ENCODE data around the gene COPS2. TPM values are rescaled to one million over a fixed set of nuclear protein-coding genes. Genes with fewer than 3 reads are reported as not detected.

COPS2 gene
- polyA plus RNA-seq, 1 donor (not counting 4 experiments of a cell fraction or from before 2014, with no cell fraction given) = 114 TPM

DNA sequence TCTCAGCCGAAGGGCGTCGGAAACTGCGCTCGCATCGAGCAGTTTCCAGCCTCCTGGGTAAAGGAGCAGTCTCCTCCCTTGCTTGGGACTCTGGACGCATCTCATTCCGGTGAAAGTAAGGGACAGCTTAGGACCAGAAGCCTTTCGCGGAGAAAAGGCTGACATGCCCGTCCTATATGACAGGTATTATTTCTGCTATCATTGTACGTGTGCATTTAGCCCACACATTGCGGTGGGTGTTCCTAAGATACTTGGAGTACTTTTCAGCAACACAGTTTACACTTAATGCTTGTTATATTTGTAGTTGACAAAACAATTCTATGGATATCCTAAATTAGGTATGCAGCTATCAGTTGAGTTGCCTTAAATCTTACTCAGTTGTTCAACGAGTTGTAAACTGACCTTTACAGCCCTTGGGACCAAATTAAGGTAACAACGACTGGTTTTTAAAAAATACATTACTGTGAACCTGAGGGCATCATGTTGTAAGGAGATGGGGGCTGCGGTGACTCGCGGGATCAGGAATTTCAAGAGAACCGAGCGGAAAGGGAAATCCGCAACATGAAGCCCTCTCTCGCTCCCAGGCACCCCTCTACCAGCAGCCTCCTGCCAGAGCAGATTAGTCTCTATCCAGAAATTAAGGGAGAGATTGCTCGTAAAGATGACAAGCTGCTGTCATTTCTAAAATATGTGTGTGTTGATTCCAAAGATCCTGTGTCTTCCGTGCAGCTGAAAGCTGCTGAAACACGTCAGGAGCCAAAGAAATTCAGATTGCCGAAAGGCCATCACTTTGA is 632 bp upstream of the COPS2 start:
- no peaks in the 10 kb centered on the region for H3K27me3 ChIP-seq (ENCODE audit: control insufficient read depth, extremely low read depth, insufficient read depth, low read length)
- no peaks in the 10 kb centered on the region for H3K9me3 ChIP-seq (ENCODE audit: control insufficient read depth, low read depth, low read length)
- no peak for TF ChIP-seq EZH2 (IDR thresholded peaks at IDR 0.05; ENCODE audit: low read length)
- TF ChIP-seq, protein P1, sequence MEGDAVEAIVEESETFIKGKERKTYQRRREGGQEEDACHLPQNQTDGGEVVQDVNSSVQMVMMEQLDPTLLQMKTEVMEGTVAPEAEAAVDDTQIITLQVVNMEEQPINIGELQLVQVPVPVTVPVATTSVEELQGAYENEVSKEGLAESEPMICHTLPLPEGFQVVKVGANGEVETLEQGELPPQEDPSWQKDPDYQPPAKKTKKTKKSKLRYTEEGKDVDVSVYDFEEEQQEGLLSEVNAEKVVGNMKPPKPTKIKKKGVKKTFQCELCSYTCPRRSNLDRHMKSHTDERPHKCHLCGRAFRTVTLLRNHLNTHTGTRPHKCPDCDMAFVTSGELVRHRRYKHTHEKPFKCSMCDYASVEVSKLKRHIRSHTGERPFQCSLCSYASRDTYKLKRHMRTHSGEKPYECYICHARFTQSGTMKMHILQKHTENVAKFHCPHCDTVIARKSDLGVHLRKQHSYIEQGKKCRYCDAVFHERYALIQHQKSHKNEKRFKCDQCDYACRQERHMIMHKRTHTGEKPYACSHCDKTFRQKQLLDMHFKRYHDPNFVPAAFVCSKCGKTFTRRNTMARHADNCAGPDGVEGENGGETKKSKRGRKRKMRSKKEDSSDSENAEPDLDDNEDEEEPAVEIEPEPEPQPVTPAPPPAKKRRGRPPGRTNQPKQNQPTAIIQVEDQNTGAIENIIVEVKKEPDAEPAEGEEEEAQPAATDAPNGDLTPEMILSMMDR (optimal IDR thresholded peaks at IDR 0.05 in 1 of 3, IDR thresholded peaks at IDR 0.05 in 1 of 3, conservative IDR thresholded peaks at IDR 0.05 in 1 of 3; ENCODE audit: extremely low read depth in 1 of 3, insufficient read depth in 2 of 3, low read length in 3 of 3) = no peak
- peak overlapping the region; percentile 96 for H3K9ac ChIP-seq (ENCODE audit: control insufficient read depth, extremely low read depth, insufficient read depth, low read length)
- peak overlapping the region; percentile 86 to 96 (median 93) for H3K4me3 ChIP-seq (ENCODE audit: control insufficient read depth in 2 of 3, extremely low read depth in 1 of 3, insufficient read depth in 2 of 3, low read depth in 1 of 3, low read length in 3 of 3)
- H3K36me3 ChIP-seq (ENCODE audit: control insufficient read depth in 2 of 2, extremely low read depth in 1 of 2, insufficient read depth in 2 of 2, low read length in 2 of 2) = no peaks in the 10 kb centered on the region
- H3K9me1 ChIP-seq (ENCODE audit: control insufficient read depth, extremely low read depth, insufficient read depth, low read length) = no peaks in the 10 kb centered on the region
- peak overlapping the region; percentile 83 for H3K4me2 ChIP-seq (ENCODE audit: control insufficient read depth, extremely low read depth, insufficient read depth, low read depth, low read length)
- no peak for FAIRE-seq
- H4K20me1 ChIP-seq (ENCODE audit: control insufficient read depth, extremely low read depth, insufficient read depth, low read length) = peaks cover 8% of the 10 kb centered on the region
- H3K4me1 ChIP-seq (ENCODE audit: control insufficient read depth, extremely low read depth, insufficient read depth, low read length) = peaks cover 11% of the 10 kb centered on the region
- dilution Hi-C loops (cut with MboI; ENCODE audit: extremely low pct_ligation_motif_present, low sequenced_read_pairs) = no loop called here
- peaks cover 60% of the 10 kb centered on the region for H3K79me2 ChIP-seq (ENCODE audit: control insufficient read depth, insufficient read depth, low read length)
- DNase-seq (ENCODE audit: low read depth, low spot score) = no peak
- peak overlapping the region; percentile 98 for H3K27ac ChIP-seq (ENCODE audit: control insufficient read depth, insufficient read depth, low read length)
- H2AFZ ChIP-seq (ENCODE audit: control insufficient read depth, low read length) = peak overlapping the region; percentile 100

DNA sequence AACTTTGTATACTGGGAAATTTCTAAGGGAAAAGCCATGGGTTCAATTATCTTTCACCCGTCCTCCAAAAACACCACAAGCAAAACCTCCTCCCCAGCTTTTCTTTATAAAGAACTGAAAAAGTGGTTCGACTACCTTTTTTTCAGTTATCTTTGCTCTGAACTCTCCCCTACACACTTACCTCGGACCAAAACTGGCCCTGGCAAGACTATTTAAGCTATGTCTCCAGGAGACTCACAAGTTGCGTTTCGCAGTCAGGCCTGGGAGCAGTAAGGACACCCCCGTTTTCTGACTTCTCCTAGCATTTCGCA is 645 bp downstream of the COPS2 start:
- Histone ChIP-seq H3K36me3 (ENCODE audit: control insufficient read depth in 2 of 2, extremely low read depth in 1 of 2, insufficient read depth in 2 of 2, low read length in 2 of 2) (no peaks in the 10 kb centered on the region), H3K4me2 (ENCODE audit: control insufficient read depth, extremely low read depth, insufficient read depth, low read depth, low read length) (peak overlapping the region; percentile 80), H2AFZ (ENCODE audit: control insufficient read depth, low read length) (peak overlapping the region; percentile 96), H4K20me1 (ENCODE audit: control insufficient read depth, extremely low read depth, insufficient read depth, low read length) (peaks cover 8% of the 10 kb centered on the region), H3K27me3 (ENCODE audit: control insufficient read depth, extremely low read depth, insufficient read depth, low read length) (no peaks in the 10 kb centered on the region), H3K4me1 (ENCODE audit: control insufficient read depth, extremely low read depth, insufficient read depth, low read length) (peaks cover 11% of the 10 kb centered on the region), H3K4me3 (ENCODE audit: control insufficient read depth in 2 of 3, extremely low read depth in 1 of 3, insufficient read depth in 2 of 3, low read depth in 1 of 3, low read length in 3 of 3) (peak overlapping the region; percentile 86 to 96 (median 93)), H3K27ac (ENCODE audit: control insufficient read depth, insufficient read depth, low read length) (peak overlapping the region; percentile 98), H3K9me3 (ENCODE audit: control insufficient read depth, low read depth, low read length) (no peaks in the 10 kb centered on the region), H3K79me2 (ENCODE audit: control insufficient read depth, insufficient read depth, low read length) (peaks cover 70% of the 10 kb centered on the region), H3K9ac (ENCODE audit: control insufficient read depth, extremely low read depth, insufficient read depth, low read length) (peak overlapping the region; percentile 96), H3K9me1 (ENCODE audit: control insufficient read depth, extremely low read depth, insufficient read depth, low read length) (no peaks in the 10 kb centered on the region)
- no peak for DNase-seq (ENCODE audit: low read depth, low spot score)
- dilution Hi-C loops (cut with MboI; ENCODE audit: extremely low pct_ligation_motif_present, low sequenced_read_pairs) = no loop called here
- TF ChIP-seq, protein P1 (optimal IDR thresholded peaks at IDR 0.05 in 1 of 3, IDR thresholded peaks at IDR 0.05 in 1 of 3, conservative IDR thresholded peaks at IDR 0.05 in 1 of 3; ENCODE audit: extremely low read depth in 1 of 3, insufficient read depth in 2 of 3, low read length in 3 of 3) = no peak
- no peak for TF ChIP-seq EZH2 (IDR thresholded peaks at IDR 0.05; ENCODE audit: low read length)
- no peak for FAIRE-seq

Measured in keratinocyte (primary cell).